Activated CD8-positive, alpha-beta memory T cell treated with anti-CD3 and anti-CD28 coated beads for 24 hours (primary cell): ENCODE results near the gene RPRD1B.

Experiments used
- DNase-seq: peaks from one replicate; pipeline ENCODE4 v3.0.0-alpha.2; 2020

Gene RPRD1B

DNA sequence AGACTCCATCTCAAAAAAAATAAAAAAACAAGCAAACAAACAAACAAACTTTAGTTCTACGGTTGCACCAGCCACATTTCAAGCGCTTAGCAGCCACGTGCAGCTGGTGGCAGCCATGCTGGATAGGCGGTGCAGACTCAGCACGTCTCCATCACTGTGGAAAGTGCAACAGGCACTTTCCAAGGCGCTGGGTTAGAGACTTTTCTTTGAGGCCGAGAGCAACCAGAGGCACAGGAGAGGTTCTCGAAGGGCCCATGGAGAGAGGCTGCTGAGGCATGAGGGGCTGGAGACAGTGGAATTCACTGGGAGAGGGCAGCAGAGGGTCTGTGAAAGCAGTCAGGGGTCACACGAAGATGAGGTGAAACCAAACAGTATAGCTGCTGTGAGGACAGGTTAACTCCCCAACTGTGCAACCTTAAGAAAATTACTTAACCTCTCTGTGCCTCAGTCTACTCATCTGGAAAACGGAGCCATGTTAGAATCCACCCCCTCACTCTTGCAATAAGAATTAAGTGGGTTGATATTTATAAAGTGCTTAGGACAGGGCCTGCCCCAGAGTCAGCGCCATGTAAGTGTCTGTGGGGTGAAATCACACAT lies 104.0 kb downstream of the RPRD1B start:
- no peak for DNase-seq

DNA sequence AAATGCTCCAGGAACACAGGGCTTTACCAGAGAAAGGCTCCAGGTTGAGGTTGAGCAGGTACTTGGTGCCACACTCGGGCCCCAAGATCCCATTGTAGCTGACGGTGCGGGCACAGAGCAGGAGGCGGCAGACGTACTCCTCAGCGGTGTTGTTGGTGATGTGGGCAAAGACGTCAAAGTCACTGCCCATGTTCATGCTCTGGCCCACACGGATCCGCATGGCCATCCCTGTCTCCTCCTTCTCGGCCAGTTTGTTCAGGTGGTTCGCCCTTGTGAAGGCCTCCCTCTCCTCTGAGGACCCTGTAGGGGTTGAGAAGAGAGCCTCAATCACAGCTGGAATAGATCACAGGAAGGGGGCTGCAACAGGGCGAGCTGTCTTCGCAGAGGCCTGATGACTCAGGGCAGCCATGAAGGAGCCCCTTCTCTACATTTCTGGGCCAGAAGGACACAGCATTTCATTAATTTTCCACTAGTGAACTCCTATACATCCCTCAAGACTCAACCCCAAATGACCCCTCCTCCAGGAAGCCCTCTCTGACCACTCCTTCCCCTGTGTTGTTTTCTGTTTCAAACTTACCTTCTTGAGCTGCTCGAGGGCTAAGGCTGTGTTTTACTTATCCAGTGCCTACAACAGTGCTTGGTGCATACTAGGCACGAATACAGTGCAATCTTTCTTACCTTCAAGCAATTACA lies 104.7 kb downstream of the RPRD1B start:
- DNase-seq = no peak

DNA sequence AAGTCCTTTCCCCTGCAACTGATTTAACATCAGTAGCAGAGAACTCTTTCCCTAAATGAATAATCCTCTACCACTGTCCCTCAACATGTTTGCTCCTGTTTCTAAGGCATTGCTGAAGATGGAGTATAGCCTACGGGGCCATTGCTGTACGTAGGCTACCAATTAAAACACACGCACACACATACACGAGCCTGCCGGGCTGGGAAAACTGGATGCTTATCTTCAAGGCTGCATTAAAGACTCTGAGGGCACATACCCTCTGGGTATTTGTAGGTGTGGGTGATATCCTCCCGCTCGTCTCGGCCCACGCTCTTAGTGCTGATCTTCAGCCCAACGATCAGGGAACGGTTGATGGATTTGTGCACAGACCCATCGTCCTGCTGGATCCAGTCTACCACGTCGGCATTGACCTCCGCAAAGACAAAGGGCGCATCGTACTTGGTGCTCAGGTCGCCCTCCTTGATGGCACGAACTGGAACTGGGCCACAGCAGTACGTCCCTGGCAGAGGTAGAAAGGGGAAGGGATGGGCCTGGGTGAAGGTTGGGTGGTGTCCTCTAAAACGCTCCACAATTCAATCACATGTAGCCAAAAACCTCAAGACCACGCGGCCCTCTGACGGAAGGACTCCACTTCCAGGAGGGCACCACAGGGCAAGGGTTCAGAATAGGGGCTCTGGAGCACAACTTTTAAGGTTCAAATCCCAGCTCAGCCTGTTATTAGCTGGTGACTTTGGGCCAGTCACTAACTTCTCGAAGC lies 105.8 kb downstream of the RPRD1B start:
- no peak for DNase-seq

DNA sequence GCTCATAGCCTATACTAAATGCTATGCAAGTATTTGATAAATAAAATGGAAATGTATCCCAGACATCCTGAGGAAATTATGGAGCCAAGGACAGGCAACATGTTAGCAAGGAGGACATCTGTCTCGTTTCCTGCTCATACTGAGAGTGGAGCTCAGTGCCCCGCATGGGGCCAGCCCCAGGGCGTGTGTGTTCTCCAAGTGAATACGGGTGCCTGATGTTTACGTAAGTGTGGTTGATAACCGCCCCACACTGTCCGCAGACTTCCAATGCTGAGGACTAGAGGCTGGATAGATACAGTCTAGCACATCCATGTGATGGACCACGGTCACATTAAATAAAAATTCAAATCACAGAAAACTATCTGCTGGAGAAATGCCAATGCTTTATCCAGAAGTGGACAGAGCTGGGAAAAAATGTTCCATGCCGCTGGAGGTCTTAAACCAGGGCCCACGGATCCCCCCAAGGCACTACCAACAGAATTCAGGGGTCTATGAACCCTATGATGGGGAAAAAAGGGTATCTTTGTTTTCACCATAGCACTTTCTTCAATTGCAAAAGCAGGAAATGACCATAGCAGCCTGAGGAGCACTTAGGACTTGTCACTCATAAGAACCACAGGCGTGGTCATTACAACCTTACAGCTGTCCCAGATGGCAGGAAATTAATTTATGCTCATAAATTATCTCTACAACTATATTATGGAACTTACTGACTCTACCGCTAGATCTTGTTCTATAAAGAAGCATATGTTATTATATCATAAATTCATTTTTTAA lies 106.6 kb downstream of the RPRD1B start:
- DNase-seq = no peak

DNA sequence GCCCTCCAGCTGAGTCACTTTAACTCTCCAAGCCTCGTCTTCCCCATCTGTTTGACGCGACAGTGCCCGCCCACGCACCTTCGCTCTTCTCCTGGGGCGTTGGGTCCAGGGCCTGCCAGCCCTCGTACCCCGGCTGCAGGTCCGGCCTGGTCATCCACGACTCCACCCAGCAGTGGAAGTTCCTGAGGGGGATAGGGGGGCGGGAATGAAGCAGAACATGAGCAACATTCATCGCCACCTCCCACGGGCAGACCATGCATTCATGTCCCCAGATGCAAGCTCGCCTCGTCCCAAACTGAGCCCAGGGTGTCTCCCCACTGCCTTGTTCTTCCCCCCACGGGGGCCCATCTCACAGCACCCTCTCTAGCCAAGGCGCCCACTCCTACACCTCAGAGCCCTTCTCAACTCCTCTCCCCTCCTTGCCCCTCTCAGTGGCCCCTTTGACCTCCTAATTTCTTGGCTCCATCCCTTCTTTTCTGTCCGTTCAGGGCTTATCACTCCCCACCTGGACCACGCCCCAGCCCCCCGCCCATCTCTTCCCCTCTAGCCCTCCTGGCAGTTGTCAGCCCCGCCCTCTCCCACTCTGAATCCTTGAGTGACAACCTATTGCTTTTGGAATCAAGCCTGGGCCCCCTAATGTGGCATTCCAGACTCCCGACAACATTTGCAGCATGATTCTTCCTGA lies 107.8 kb downstream of the RPRD1B start:
- no peak for DNase-seq
